ENCODE measurements around the gene H6PD.
"Not testable (repeated sequence)": the region's sequence is repeated elsewhere in the genome, so short reads cannot be mapped to it uniquely, and the experiment has no call there.

Gene H6PD

GRCh38 chr1:9281071-9281827 is 46.7 kb downstream of the H6PD start:
- DNase-seq: no peak

- DNase-seq: no peak
Observed at GRCh38 chr1:9281908-9282695, 47.5 kb downstream of the H6PD start.

GRCh38 chr1:9282696-9282955 is 48.1 kb downstream of the H6PD start:
- DNase-seq: no peak

GRCh38 chr1:9284061-9284460 is 49.5 kb downstream of the H6PD start:
- no peak for DNase-seq

- DNase-seq: no peak
Observed at GRCh38 chr1:9286556-9286955, 52.0 kb downstream of the H6PD start.

- DNase-seq: no peak
Observed at GRCh38 chr1:9289090-9289534, 54.5 kb downstream of the H6PD start.

GRCh38 chr1:9289711-9290485 is 55.3 kb downstream of the H6PD start:
- DNase-seq: no peak

GRCh38 chr1:9291914-9292360 is 57.4 kb downstream of the H6PD start:
- no peak for DNase-seq

- DNase-seq: peak; percentile 55
Observed at GRCh38 chr1:9292361-9293240, 58.0 kb downstream of the H6PD start, which contains the start of gene SPSB1. TSS of gene SPSB1 (plus strand) at chr1:9292894. CDS start at chr1:9355892, 62,998 bp downstream.

- DNase-seq: no peak
Observed at GRCh38 chr1:9293241-9293532, 58.6 kb downstream of the H6PD start.

- DNase-seq: no peak
Observed at GRCh38 chr1:9293533-9294404, 59.2 kb downstream of the H6PD start.

GRCh38 chr1:9294405-9294773 is 59.8 kb downstream of the H6PD start:
- DNase-seq: no peak

- no peak for DNase-seq
Observed at GRCh38 chr1:9294910-9295636, 60.5 kb downstream of the H6PD start.

GRCh38 chr1:9295884-9296283 is 61.3 kb downstream of the H6PD start:
- DNase-seq: no peak

GRCh38 chr1:9296850-9297249 is 62.3 kb downstream of the H6PD start:
- no peak for DNase-seq

- DNase-seq: no peak
Observed at GRCh38 chr1:9297831-9298230, 63.3 kb downstream of the H6PD start.

- no peak for DNase-seq
Observed at GRCh38 chr1:9298282-9298681, 63.7 kb downstream of the H6PD start.

GRCh38 chr1:9299571-9300541 is 65.3 kb downstream of the H6PD start:
- not testable (repeated sequence) for DNase-seq

- DNase-seq: no peak
Observed at GRCh38 chr1:9300573-9300972, 66.0 kb downstream of the H6PD start.

Measured in NCI-H1105 (cell line).